Measurements from ENCODE around the gene SSTR4.

DNA sequence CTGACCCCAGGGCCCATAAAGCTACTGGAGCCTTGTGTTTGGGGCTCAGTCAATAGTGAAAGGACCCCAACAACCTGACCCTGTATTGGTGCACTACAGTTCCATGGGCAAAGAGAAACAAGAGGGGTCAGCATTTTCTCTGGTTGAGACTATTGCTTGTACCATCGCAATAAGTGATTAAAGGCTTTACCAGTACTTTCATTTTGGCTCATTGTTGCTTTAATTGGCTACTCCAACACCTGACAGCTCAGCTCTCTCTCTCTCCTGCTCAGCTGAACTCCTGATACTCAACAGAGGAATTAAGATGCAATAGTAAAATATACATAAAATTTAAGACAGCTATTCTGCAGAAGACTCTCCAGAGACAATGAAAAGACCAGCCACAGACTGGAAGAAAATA lies 33.2 kb downstream of the SSTR4 start:
- no peak for TF ChIP-seq NFE2L2 (conservative IDR thresholded peaks at IDR 0.05; ENCODE audit: low read length)
- no peak for TF ChIP-seq ELK1 (IDR thresholded peaks at IDR 0.05; ENCODE audit: low read depth, low read length)
- TF ChIP-seq CEBPB (IDR thresholded peaks at IDR 0.05) = no peak
- TF ChIP-seq POLR2A (IDR thresholded peaks at IDR 0.05; ENCODE audit: low read length) = no peak
- TF ChIP-seq RFX5 (IDR thresholded peaks at IDR 0.05) = no peak
- TF ChIP-seq CTCF (IDR thresholded peaks at IDR 0.05) = no peak
- no peak for TF ChIP-seq RAD21 (conservative IDR thresholded peaks at IDR 0.05 in 1 of 2, IDR thresholded peaks at IDR 0.05 in 1 of 2)
- no peak for TF ChIP-seq PBX3 (IDR thresholded peaks at IDR 0.05)
- no peak for TF ChIP-seq ATOH8 (CRISPR knock-in tag; IDR thresholded peaks at IDR 0.05; ENCODE audit: low read depth)
- TF ChIP-seq KDM1A (IDR thresholded peaks at IDR 0.05; ENCODE audit: low read depth) = no peak
- TF ChIP-seq SMC3 (IDR thresholded peaks at IDR 0.05) = no peak
